Tibial nerve (tissue), 3 donors: ENCODE data around the gene MXD1.

Source experiments
- POLR2A ChIP-seq, 2 donors: fragments of 450-650 bp; IDR thresholded peaks; one replicate each; pipeline ENCODE4 v1.6.1; 2017; ENCODE audit warnings: antibody characterized with exemption in 2 of 2, mild to moderate bottlenecking in 2 of 2, moderate library complexity in 2 of 2
- TF ChIP-seq, protein P1 (sequence below), 5 experiments: fragments of 200-600 bp in 3 of 5; fragments of 450-650 bp in 2 of 5; sonication (generic) in 3 of 5; IDR thresholded peaks; one replicate each; pipeline ENCODE4 v1.5.1; 2016 to 2019; ENCODE audit warnings: antibody characterized with exemption in 5 of 5, mild to moderate bottlenecking in 3 of 5, moderate library complexity in 2 of 5

DNA sequence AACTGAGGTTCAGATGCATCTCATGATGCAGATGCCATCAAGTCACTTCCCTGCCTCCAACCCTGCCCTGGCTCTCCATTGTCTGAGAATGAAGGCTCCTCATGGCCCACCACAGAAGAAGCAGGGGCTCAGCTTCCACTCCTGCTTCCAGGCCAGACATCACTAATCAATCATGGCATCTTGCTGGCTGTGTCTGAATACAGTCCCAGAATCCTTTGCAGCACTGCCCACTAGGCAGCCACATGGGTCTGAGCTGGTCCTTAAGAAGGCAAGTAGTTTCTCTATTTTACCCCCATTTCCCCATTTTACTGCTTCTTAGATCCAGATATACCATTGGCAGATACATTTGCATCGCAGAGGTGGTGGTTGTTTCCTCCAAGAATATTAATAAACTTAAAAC is 39.2 kb downstream of the MXD1 start:
- no peak for TF ChIP-seq POLR2A (IDR thresholded peaks at IDR 0.05)
- TF ChIP-seq, protein P1, sequence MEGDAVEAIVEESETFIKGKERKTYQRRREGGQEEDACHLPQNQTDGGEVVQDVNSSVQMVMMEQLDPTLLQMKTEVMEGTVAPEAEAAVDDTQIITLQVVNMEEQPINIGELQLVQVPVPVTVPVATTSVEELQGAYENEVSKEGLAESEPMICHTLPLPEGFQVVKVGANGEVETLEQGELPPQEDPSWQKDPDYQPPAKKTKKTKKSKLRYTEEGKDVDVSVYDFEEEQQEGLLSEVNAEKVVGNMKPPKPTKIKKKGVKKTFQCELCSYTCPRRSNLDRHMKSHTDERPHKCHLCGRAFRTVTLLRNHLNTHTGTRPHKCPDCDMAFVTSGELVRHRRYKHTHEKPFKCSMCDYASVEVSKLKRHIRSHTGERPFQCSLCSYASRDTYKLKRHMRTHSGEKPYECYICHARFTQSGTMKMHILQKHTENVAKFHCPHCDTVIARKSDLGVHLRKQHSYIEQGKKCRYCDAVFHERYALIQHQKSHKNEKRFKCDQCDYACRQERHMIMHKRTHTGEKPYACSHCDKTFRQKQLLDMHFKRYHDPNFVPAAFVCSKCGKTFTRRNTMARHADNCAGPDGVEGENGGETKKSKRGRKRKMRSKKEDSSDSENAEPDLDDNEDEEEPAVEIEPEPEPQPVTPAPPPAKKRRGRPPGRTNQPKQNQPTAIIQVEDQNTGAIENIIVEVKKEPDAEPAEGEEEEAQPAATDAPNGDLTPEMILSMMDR (IDR thresholded peaks at IDR 0.05) = no peak
